ENCODE results near the gene NPFF. TPM values are rescaled to one million over a fixed set of nuclear protein-coding genes. Genes with fewer than 3 reads are reported as not detected.

The NPFF gene
- total RNA-seq, 1 experiment from 2014 or later, result not detected

- TF ChIP-seq EZH2 (IDR thresholded peaks at IDR 0.05; ENCODE audit: low read depth) (no peak), CTCF (conservative IDR thresholded peaks at IDR 0.05) (no peak)
- no peak overlapping the region for H2AFZ ChIP-seq
- H3K4me3 ChIP-seq, result no peak overlapping the region
- H3K9me3 ChIP-seq (ENCODE audit: insufficient read depth, low read depth), result no peaks in the 10 kb centered on the region
- no peaks in the 10 kb centered on the region for H3K27me3 ChIP-seq (ENCODE audit: insufficient read depth, low read depth)
- no peaks in the 10 kb centered on the region for H3K9me2 ChIP-seq (ENCODE audit: insufficient read depth)
- peaks cover 28% of the 10 kb centered on the region for H3K4me1 ChIP-seq (replicated peaks; ENCODE audit: insufficient read depth)
- no peak for DNase-seq
- H4K20me1 ChIP-seq (ENCODE audit: insufficient read depth), result no peaks in the 10 kb centered on the region
- no peak overlapping the region for H3K27ac ChIP-seq
- no peak overlapping the region for H3K4me2 ChIP-seq
- H3F3A ChIP-seq (ENCODE audit: insufficient read depth, low read depth), result peaks cover 31% of the 10 kb centered on the region
- H3K79me2 ChIP-seq (ENCODE audit: low read depth), result peaks cover 11% of the 10 kb centered on the region
- ChIA-PET POLR2A (ENCODE audit: unreplicated experiment) (no interaction called here), CTCF (interaction anchor here (0.7 kb wide), 1 partner anchor 511 kb away, joined by 3 read pairs; no protein-coding TSS in a partner anchor)
- BruUV-seq (replicated peaks), result no TSS peak
- intact Hi-C loops (cut with micrococcal nuclease; ENCODE audit: unreplicated experiment), result no loop called here
- H3K36me3 ChIP-seq (ENCODE audit: low read depth), result no peaks in the 10 kb centered on the region
Measured at GRCh38 chr12:53497461-53497860, 9.8 kb downstream of the NPFF start.

- H3K4me1 ChIP-seq (replicated peaks; ENCODE audit: insufficient read depth), result peaks cover 25% of the 10 kb centered on the region; the same call in 1 of the 2 replicates
- TF ChIP-seq EZH2 (IDR thresholded peaks at IDR 0.05; ENCODE audit: low read depth), result no peak
- TF ChIP-seq CTCF (conservative IDR thresholded peaks at IDR 0.05), result no peak
- intact Hi-C loops (cut with micrococcal nuclease; ENCODE audit: unreplicated experiment), result no loop called here
- ChIA-PET POLR2A (ENCODE audit: unreplicated experiment) (interaction anchor here (0.7 kb wide), 1 partner anchor 398 kb away, joined by 4 read pairs; no protein-coding TSS in a partner anchor), CTCF (interaction anchor here (0.7 kb wide), 1 partner anchor 510 kb away, joined by 3 read pairs; no protein-coding TSS in a partner anchor)
- H3K27ac ChIP-seq, result no peak overlapping the region
- no peaks in the 10 kb centered on the region for H3K36me3 ChIP-seq (ENCODE audit: low read depth)
- peaks cover 3% of the 10 kb centered on the region for H3K79me2 ChIP-seq (ENCODE audit: low read depth)
- H3K4me2 ChIP-seq, result peak overlapping the region; percentile 5
- no peak overlapping the region for H3K4me3 ChIP-seq
- H4K20me1 ChIP-seq (ENCODE audit: insufficient read depth), result no peaks in the 10 kb centered on the region
- no peaks in the 10 kb centered on the region for H3K9me3 ChIP-seq (ENCODE audit: insufficient read depth, low read depth)
- no peaks in the 10 kb centered on the region for H3K9me2 ChIP-seq (ENCODE audit: insufficient read depth)
- TSS peak; percentile 20 for BruUV-seq (replicated peaks)
- H2AFZ ChIP-seq, result no peak overlapping the region
- no peak for DNase-seq
- peaks cover 34% of the 10 kb centered on the region for H3F3A ChIP-seq (ENCODE audit: insufficient read depth, low read depth)
- H3K27me3 ChIP-seq (ENCODE audit: insufficient read depth, low read depth), result no peaks in the 10 kb centered on the region
Measured at GRCh38 chr12:53496752-53497032, 10.6 kb downstream of the NPFF start.

DNA sequence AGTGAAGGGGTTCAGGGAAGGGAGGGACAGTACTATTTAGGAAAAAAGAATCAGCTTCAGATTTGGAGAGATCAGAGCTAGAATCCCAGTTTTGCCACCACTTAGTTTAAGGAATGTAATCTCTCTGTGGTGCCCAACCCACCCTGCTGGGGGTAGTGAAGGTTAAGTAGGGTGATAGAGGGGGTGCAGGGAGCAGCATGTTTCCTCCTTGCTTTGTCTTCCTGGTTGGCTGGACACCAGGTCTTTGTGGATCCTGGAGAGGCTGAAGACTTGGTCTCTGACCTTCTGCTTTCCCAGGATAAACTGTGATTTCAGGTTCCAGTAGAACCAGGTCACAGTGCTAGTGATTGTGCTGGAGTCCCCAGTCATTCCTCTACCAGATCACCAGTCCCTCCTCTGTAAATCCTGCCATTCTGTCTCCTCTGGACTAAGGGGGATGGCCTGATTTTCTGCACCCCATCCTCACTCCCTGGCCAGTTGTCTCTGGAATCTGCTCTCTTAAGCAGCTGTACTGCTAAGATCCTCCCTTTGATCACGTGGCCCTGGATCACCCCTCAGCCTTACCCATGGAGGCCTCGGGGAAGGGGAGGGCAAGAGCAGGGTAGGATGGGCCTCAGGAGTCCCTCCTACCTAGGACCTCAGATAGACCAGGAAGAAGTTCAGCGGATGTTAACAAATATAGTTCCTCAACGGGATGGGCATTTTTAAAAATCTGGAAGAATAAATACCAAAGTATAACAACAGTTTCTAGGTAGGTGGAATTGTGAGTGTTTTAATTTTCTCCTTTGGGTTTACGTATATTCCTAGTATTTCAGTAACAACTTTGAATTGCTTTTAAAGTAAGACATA lies 11.2 kb downstream of the NPFF start:
- H3K36me3 ChIP-seq (ENCODE audit: low read depth), result no peaks in the 10 kb centered on the region
- BruUV-seq (replicated peaks), result no TSS peak
- intact Hi-C loops (cut with micrococcal nuclease; ENCODE audit: unreplicated experiment), result no loop called here
- no peak for TF ChIP-seq EZH2 (IDR thresholded peaks at IDR 0.05; ENCODE audit: low read depth)
- TF ChIP-seq CTCF (conservative IDR thresholded peaks at IDR 0.05), result no peak
- peak; percentile 48 to 78 for DNase-seq
- H3K79me2 ChIP-seq (ENCODE audit: low read depth), result no peaks in the 10 kb centered on the region
- peak overlapping the region; percentile 5 for H3K4me2 ChIP-seq
- H3K27me3 ChIP-seq (ENCODE audit: insufficient read depth, low read depth), result no peaks in the 10 kb centered on the region
- no peak overlapping the region for H3K27ac ChIP-seq
- H3F3A ChIP-seq (ENCODE audit: insufficient read depth, low read depth), result peaks cover 34% of the 10 kb centered on the region
- H3K4me1 ChIP-seq (replicated peaks; ENCODE audit: insufficient read depth), result peaks cover 25% of the 10 kb centered on the region; the same call in 1 of the 2 replicates
- ChIA-PET POLR2A (ENCODE audit: unreplicated experiment) (interaction anchor here (0.6 to 0.7 kb wide), 3 partner anchors 175 to 580 kb away, joined by 4 to 5 read pairs (median 4); no protein-coding TSS in a partner anchor), CTCF (no interaction called here)
- H3K9me3 ChIP-seq (ENCODE audit: insufficient read depth, low read depth), result no peaks in the 10 kb centered on the region
- H3K9me2 ChIP-seq (ENCODE audit: insufficient read depth), result no peaks in the 10 kb centered on the region
- no peak overlapping the region for H2AFZ ChIP-seq
- H3K4me3 ChIP-seq, result no peak overlapping the region
- no peaks in the 10 kb centered on the region for H4K20me1 ChIP-seq (ENCODE audit: insufficient read depth)

All from PC-9 (cell line).